HepG2 (cell line): ENCODE measurements around the gene PPP1R9B. TPM values are rescaled to one million over a fixed set of nuclear protein-coding genes. Genes with fewer than 3 reads are reported as not detected.

Experiments
- ATAC-seq: fragments of 200-7000 bp; cut with Tn5 transposase; 3 replicates; pipeline ENCODE4 v1.9.1; 2020; ENCODE audit warnings: mild to moderate bottlenecking, moderate library complexity
- BruUV-seq: library from RNA; stranded (reverse); fragments of 400-500 nt; replicated peaks from 2 replicates; lab custom pipeline; 2021; lab: Mats Ljungman, UMichigan
- CTCF ChIA-PET: fragments of 300-600 bp; formaldehyde crosslinking; extraction: SDS; loops from one replicate; lab custom pipeline; 2021; ENCODE audit warnings: low total read pairs, inconsistent platforms, low intra/inter-chr PET ratio; lab: Yijun Ruan, JAX
- POLR2A ChIA-PET: fragments of 350-600 bp; sonication (Branson Sonifier 250); formaldehyde crosslinking; loops from one replicate; lab custom pipeline; 2020; ENCODE audit warnings: antibody characterized with exemption, inconsistent platforms; lab: Yijun Ruan, JAX
- DNase-seq: peaks from one replicate; pipeline ENCODE4 v3.0.0-alpha.2; 2015; ENCODE audit warnings: low spot score
- FAIRE-seq: peaks from 3 replicates; lab custom pipeline; 2011; peaks lifted over from hg19 to GRCh38; lab: Jason Lieb, UNC
- H2AFZ ChIP-seq: one replicate; pipeline ENCODE4 v1.6.1; 2011; ENCODE audit warnings: low read length, inconsistent platforms
- H3K27ac ChIP-seq: fragments of 300-600 bp; 3 replicates; pipeline ENCODE4 v1.8.0; 2011; ENCODE audit warnings: mixed run types, mild to moderate bottlenecking, mixed read lengths, low read length, inconsistent platforms; ENCODE audit not compliant: insufficient read depth; ENCODE audit errors: extremely low read length
- H3K27me3 ChIP-seq, 2 experiments: fragments of 200-600 bp in 1 of 2; 2 replicates in 1 of 2; 3 replicates in 1 of 2; pipeline versions ENCODE4 v1.6.0 to v1.8.0; 2011; ENCODE audit warnings: low read length in 2 of 2, mild to moderate bottlenecking in 2 of 2, moderate library complexity in 2 of 2, inconsistent platforms in 1 of 2; ENCODE audit not compliant: insufficient read depth in 2 of 2, control insufficient read depth in 1 of 2
- H3K36me3 ChIP-seq, 2 experiments: fragments of 200-600 bp in 1 of 2; replicated peaks in 1 of 2; 2 replicates in 1 of 2; 3 replicates in 1 of 2; pipeline versions ENCODE4 v1.5.1 to v1.8.0; 2011; ENCODE audit warnings: low read length in 2 of 2, inconsistent platforms in 1 of 2; ENCODE audit not compliant: insufficient read depth in 2 of 2, control insufficient read depth in 1 of 2
- H3K4me1 ChIP-seq: 2 replicates; pipeline ENCODE4 v1.5.1; 2012; ENCODE audit warnings: low read length, inconsistent platforms; ENCODE audit not compliant: insufficient read depth
- H3K4me2 ChIP-seq: 2 replicates; pipeline ENCODE4 v1.6.0; 2011; ENCODE audit warnings: low read depth, low read length, inconsistent platforms
- H3K4me3 ChIP-seq, 3 experiments: fragments of 200-600 bp in 1 of 3; sonication (generic), shearing (Covaris generic) in 1 of 3; replicated peaks in 1 of 3; 2 replicates each; pipeline ENCODE4 v1.5.1; 2011 to 2016; ENCODE audit warnings: low read length in 3 of 3, inconsistent platforms in 2 of 3, low read depth in 2 of 3, mild to moderate bottlenecking in 2 of 3, control low read depth in 1 of 3, mixed read lengths in 1 of 3; ENCODE audit not compliant: insufficient read depth in 1 of 3
- H3K79me2 ChIP-seq: one replicate; pipeline ENCODE4 v1.6.1; 2011; ENCODE audit warnings: low read length, inconsistent platforms; ENCODE audit not compliant: insufficient read depth
- H3K9ac ChIP-seq: 2 replicates; pipeline ENCODE4 v1.6.0; 2011; ENCODE audit warnings: mild to moderate bottlenecking, low read depth, low read length, inconsistent platforms; ENCODE audit not compliant: insufficient read depth
- H3K9me3 ChIP-seq: 2 replicates; pipeline ENCODE4 v1.5.1; 2012; ENCODE audit warnings: mild to moderate bottlenecking, low read length
- H4K20me1 ChIP-seq: 2 replicates; pipeline ENCODE4 v1.6.0; 2011; ENCODE audit warnings: inconsistent platforms, mild to moderate bottlenecking, low read length, moderate library complexity; ENCODE audit not compliant: insufficient read depth
- CTCF ChIP-seq: sonication (generic); formaldehyde crosslinking; IDR thresholded peaks from 2 replicates; pipeline ENCODE4 v1.5.0; 2020; ENCODE audit warnings: mild to moderate bottlenecking, missing genetic modification reagents, moderate library complexity
- GMEB2 ChIP-seq: IDR thresholded peaks from 2 replicates; pipeline ENCODE4 v1.6.1; 2016; ENCODE audit warnings: missing biosample characterization, missing genetic modification reagents, low read depth
- GZF1 ChIP-seq: sonication (generic); formaldehyde crosslinking; IDR thresholded peaks from 2 replicates; pipeline ENCODE4 v1.5.1; 2020; ENCODE audit warnings: mild to moderate bottlenecking, missing genetic modification reagents
- IRF9 ChIP-seq: sonication (generic); formaldehyde crosslinking; IDR thresholded peaks from 2 replicates; pipeline ENCODE4 v1.8.0; 2022; ENCODE audit warnings: missing genetic modification reagents, mild to moderate bottlenecking, borderline replicate concordance
- KLF9 ChIP-seq: IDR thresholded peaks from 2 replicates; pipeline ENCODE4 v1.6.1; 2016; ENCODE audit warnings: low read depth
- MXD3 ChIP-seq: IDR thresholded peaks from 2 replicates; pipeline ENCODE4 v1.6.1; 2016; ENCODE audit warnings: mild to moderate bottlenecking, missing biosample characterization, missing genetic modification reagents
- PAF1 ChIP-seq: IDR thresholded peaks from 2 replicates; pipeline ENCODE4 v1.6.1; 2016; ENCODE audit warnings: missing genetic modification reagents, missing compliant biosample characterization
- RNF2 ChIP-seq: fragments of 450-650 bp; conservative IDR thresholded peaks from 2 replicates; pipeline ENCODE4 v1.6.1; 2016; ENCODE audit warnings: low read depth
- THAP7 ChIP-seq: sonication (generic); formaldehyde crosslinking; IDR thresholded peaks from 2 replicates; pipeline ENCODE4 v1.8.1; 2023; ENCODE audit warnings: mild to moderate bottlenecking, missing genetic modification reagents
- TRAFD1 ChIP-seq: sonication (generic); formaldehyde crosslinking; IDR thresholded peaks from 2 replicates; pipeline ENCODE4 v1.5.1; 2020; ENCODE audit warnings: missing genetic modification reagents, mild to moderate bottlenecking, borderline replicate concordance
- U2AF2 ChIP-seq: fragments of 200-400 bp; formaldehyde crosslinking; IDR thresholded peaks from 2 replicates; pipeline ENCODE4 v1.6.1; 2017; ENCODE audit warnings: low read depth, mild to moderate bottlenecking, low read length
- ZBTB8A ChIP-seq: sonication (generic); formaldehyde crosslinking; IDR thresholded peaks from 2 replicates; pipeline ENCODE4 v1.4.0; 2020; ENCODE audit warnings: mild to moderate bottlenecking, low read depth, missing genetic modification reagents, borderline replicate concordance
- ZC3H4 ChIP-seq: sonication (generic); formaldehyde crosslinking; IDR thresholded peaks from 2 replicates; pipeline ENCODE4 v1.4.0; 2020; ENCODE audit warnings: missing genetic modification reagents, borderline replicate concordance
- ZNF280B ChIP-seq: sonication (generic); formaldehyde crosslinking; IDR thresholded peaks from 2 replicates; pipeline ENCODE4 v1.5.0; 2020; ENCODE audit warnings: missing genetic modification reagents, mild to moderate bottlenecking, borderline replicate concordance
- ZNF468 ChIP-seq: sonication (generic); formaldehyde crosslinking; IDR thresholded peaks from 2 replicates; pipeline ENCODE4 v1.8.0; 2022; ENCODE audit warnings: mild to moderate bottlenecking, moderate library complexity, missing genetic modification reagents
- WGBS: methylation state at CpG from one replicate; pipeline ENCODE4 v1.1.6; 2017; ENCODE audit warnings: low lambda C conversion rate; 5-methylcytosine and 5-hydroxymethylcytosine counted together
- in situ Hi-C: cut with HindIII; loops from 2 replicates; pipeline ENCODE4 v1.10.0; 2017; ENCODE audit warnings: low pct_unique_long_range_greater_than_20kb; ENCODE audit not compliant: extremely low pct_ligation_motif_present
- intact Hi-C: fragments of 100-400 bp; cut with micrococcal nuclease; formaldehyde crosslinking; loops from one replicate; pipeline ENCODE4 v1.10.0; 2022; ENCODE audit not compliant: unreplicated experiment
- polyA plus RNA-seq, 8 experiments: library from polyadenylated mRNA; depleted of rRNA in 3 of 8; stranded (reverse) in 7 of 8; unstranded in 1 of 8; fragments of >200 nt; fragmentation: Illumina TruSeq in 4 of 8; extraction: Trizol in 4 of 8; gene quantifications; 2 replicates each; pipeline versions ENCODE4 v1.2.1 to v1.2.3, GENCODE V29; 2011 to 2016; ENCODE audit warnings: low read depth in 4 of 8, missing spikeins in 1 of 8, mixed read lengths in 1 of 8; ENCODE audit not compliant: insufficient read depth in 1 of 8
- total RNA-seq, 5 experiments: library from RNA; depleted of rRNA; stranded (reverse); fragments of >200 nt; fragmentation: Illumina TruSeq; extraction: Trizol; gene quantifications; 2 replicates each; pipeline ENCODE4 v1.2.3, GENCODE V29; 2016; ENCODE audit warnings: low read depth in 1 of 5

PPP1R9B gene
- total and polyA plus RNA-seq, 2 of the 13 experiments (the other 11 are each of a cell fraction or from before 2014, with no cell fraction given), result 9.4 to 15.8 TPM

GRCh38 chr17:50109785-50110184 lies 40.7 kb downstream of the PPP1R9B start (continued):
- TF ChIP-seq MXD3 (no peak), PAF1 (no peak), ZNF468 (no peak), RNF2 (no peak), GMEB2 (no peak)

GRCh38 chr17:50109207-50109606 lies 41.3 kb downstream of the PPP1R9B start:
- Histone ChIP-seq H3K4me2 (no peak overlapping the region), H3K4me3 (no peak overlapping the region), H3K27ac (no peak overlapping the region), H3K36me3 (no peaks in the 10 kb centered on the region; a peak in 1 of 5 replicates), H4K20me1 (no peaks in the 10 kb centered on the region), H2AFZ (no peak overlapping the region), H3K27me3 (no peaks in the 10 kb centered on the region), H3K9me3 (no peaks in the 10 kb centered on the region), H3K9ac (no peak overlapping the region), H3K79me2 (no peaks in the 10 kb centered on the region), H3K4me1 (peaks cover 53% of the 10 kb centered on the region)
- in situ Hi-C loops (no loop called here), intact Hi-C loops (no loop called here)
- FAIRE-seq (no peak), ATAC-seq (no peak), DNase-seq (no peak)
- 93% methylated on average over 7 of the region's 7 CpGs for WGBS
- POLR2A ChIA-PET, result interaction anchor here (1.2 kb wide), 1 partner anchor 17 kb away, joined by 3 read pairs; no protein-coding TSS in a partner anchor
- CTCF ChIA-PET, result no interaction called here
- BruUV-seq, result no TSS peak
- TF ChIP-seq ZNF280B (CRISPR knock-in tag), result no peak
- TF ChIP-seq CTCF (CRISPR knock-in tag), result no peak
- no peak for TF ChIP-seq KLF9 (CRISPR knock-in tag)
- TF ChIP-seq ZBTB8A (CRISPR knock-in tag), result no peak
- no peak for TF ChIP-seq IRF9 (CRISPR knock-in tag)
- no peak for TF ChIP-seq THAP7 (CRISPR knock-in tag)
- no peak for TF ChIP-seq U2AF2
- no peak for TF ChIP-seq ZC3H4 (CRISPR knock-in tag)
- no peak for TF ChIP-seq TRAFD1
- no peak for TF ChIP-seq GZF1 (CRISPR knock-in tag)
